Stimulated activated CD4-positive, alpha-beta T cell treated with anti-CD3 and anti-CD28 coated beads, Interleukin-1b, Interleukin-23, amount 100 ng/mL, for 4 hours (primary cell): ENCODE measurements around the gene TMUB1.
A peak's percentile ranks its signal among the peaks of the same experiment; 100 is the strongest.

ENCODE experiments used
- DNase-seq, 2 donors: peaks; one replicate each; pipeline ENCODE4 v3.0.0-alpha.2; 2020; ENCODE audit warnings: low read depth in 2 of 2

Gene TMUB1

DNA sequence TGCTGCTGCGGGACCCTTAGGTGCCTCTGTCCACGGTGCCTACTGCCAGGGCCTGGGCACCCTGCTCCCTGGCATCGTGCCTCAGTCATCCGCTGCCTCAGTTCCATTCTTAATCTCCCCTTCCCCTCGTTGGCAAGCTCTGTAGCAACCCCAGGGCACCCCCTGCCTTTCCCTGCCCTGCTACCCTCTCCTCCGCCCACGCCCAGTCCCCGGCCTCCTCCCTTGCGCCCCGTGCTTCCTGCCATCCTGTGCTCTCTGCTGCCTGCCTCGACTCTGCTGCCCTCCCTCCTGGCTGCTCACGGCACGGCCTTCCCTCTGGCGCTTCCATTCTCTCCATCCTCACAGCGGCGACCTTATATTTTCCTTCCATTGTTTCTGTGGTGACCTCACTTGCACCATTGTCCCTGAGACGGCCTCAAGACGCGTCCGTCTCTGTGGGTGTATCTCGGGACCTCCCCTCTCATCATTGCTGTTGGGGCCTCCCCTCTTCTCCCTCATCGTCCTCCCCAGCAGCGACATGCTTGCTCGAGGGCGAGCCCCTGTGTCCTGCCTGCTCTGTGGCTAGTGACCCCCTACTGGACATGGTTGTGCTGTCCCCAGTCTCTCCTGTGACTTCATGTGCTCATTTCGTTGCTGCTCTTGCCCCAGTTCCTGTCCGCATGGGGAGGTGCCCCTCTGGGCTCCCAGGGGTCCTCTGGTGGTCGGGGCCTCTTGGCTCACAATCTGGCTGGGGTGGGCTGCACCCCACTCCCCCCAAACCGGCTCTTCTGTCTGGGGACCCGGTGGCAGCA lies 38.3 kb upstream of the TMUB1 start:
- DNase-seq: no peak

DNA sequence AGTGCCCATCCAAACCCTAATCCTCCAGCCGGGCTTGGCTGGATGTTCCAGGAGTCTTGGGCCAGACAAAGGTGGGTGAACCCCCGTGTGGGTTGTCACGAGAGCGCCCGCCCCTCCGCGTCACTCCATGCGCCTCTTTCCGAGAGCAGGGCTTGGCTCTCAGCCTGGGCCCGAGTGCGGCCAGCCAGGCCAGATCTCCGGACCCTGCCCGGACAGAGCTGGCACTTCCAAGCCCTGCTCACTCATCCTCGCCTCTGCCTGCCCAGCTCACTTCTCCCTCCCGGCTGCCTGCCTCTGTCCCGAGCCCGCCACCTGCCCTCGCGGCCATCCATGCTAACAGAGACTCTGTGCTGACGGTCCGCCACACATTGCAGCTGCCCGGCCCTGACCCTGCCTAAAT lies 37.6 kb upstream of the TMUB1 start:
- no peak for DNase-seq

DNA sequence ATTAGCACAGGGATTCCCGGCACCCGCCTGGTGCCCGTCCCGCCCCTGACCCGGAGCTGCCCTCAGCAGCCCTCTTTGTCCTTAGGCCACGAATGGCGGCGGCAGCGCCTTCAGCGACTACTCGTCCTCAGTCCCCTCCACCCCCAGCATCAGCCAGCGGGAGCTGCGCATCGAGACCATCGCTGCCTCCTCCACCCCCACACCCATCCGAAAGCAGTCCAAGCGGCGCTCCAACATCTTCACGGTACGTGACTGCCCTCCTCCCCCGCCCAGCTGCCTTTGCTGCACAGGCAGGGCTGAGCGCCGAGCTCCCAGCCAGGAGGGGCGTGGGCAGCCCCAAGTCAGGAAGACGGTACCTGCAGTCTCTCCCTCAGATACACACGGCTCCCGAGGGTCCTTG lies 36.6 kb upstream of the TMUB1 start:
- DNase-seq: no peak

DNA sequence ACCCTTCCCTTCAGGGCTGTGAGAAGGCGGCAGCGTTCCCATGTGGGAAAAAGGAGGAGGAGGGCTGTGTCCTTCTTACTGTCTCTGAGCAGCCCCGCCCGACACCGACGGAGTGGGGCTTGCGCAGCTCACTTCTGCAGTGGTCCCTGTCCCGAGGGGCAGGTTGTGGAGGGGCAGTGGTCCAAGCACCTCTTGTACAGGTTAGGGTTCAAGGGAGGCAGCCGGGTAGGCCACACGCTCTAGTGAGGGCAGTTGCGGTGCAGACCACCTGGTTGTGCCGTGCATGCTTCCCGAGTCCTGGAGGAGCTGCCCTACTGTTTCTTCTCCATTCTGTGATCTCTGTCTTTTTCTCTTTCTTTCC lies 35.7 kb upstream of the TMUB1 start:
- DNase-seq: no peak

DNA sequence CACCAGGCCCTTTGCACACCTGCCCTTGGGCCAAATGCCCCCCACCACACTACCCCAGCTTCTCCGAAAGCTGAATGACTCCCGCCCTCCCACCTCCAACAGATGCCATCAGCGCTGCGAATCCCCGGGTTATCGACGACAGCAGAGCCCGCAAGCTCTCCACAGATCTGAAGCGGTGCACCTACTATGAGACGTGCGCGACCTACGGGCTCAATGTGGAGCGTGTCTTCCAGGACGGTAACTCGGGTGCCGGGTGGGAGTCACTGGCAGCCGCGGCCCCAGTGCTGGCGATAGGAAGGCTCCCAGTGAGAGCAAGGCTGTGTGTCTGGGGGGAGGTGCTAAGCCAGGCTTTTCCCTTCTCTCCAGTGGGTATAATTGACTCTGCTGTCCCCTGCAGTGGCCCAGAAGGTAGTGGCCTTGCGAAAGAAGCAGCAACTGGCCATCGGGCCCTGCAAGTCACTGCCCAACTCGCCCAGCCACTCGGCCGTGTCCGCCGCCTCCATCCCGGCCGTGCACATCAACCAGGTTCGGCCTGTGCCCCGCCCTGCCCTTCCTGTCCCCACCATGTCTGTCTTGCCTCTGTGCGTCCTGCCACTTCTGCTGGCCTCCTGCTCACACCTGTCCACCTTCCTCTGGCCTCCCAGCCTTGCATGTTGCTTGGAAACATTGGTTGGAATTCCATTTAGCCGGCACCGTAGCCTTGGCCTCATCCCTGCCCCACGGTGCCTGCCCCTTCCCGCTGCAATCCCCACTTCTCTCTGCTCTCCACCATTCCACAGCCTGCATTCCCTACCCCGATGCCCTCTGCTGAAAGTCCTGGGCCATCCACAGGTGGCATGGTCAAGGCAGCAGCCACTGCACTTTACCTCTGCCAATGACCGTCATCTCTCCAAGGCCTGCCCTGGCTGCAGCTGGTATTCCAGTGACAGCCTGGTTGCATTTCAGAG lies 35.1 kb upstream of the TMUB1 start:
- no peak for DNase-seq

DNA sequence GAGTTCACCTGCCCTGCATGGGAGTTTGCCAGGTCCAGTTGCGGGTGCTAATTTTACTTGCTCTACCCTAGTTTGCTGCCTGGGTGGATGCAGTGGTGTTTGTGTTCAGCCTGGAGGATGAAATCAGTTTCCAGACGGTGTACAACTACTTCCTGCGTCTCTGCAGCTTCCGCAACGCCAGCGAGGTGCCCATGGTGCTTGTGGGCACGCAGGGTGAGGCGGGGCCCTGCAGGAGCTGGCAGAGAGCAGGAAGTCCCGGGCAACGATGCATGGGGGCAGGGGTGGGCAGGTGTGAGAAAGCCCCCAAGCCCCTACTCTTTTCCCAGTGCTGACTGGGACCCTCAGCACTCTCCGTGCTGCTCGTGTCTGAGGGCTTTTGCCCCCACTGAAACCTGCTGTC lies 34.3 kb upstream of the TMUB1 start:
- DNase-seq: no peak

DNA sequence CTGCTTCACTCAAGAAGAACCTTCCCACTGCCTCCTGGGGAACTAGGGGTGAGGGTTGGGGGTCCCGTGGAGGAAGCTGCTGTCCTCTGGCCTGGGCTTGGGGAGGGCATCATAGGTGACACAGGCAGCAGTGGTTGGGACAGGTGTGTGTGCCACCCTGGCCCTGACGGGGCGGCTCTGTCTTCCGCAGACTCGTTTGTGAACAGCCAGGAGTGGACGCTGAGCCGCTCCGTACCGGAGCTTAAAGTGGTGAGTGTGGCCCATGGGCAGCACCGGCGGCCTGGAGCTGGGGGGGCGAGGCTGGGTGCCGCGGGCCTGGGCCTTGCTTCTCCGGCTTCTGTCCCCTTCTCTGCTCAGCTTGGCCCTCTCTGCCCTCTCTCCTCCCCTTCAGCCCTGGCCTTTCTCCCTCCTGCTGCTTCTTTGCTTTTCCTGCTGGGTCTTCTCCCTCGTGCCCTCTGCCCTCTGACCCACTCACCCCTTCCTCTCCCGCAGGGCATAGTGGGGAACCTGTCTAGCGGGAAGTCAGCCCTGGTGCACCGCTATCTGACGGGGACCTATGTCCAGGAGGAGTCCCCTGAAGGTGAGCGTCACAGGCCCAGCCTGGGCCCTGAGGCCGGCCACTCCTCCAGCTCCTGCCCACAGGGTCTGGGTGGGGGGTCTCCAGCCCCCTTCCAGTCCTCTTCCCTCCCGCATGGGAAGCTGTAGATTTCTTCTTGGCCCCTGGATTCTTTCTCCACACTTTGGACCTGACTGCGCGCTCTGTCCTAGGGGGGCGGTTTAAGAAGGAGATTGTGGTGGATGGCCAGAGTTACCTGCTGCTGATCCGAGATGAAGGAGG lies 33.5 kb upstream of the TMUB1 start:
- no peak for DNase-seq

DNA sequence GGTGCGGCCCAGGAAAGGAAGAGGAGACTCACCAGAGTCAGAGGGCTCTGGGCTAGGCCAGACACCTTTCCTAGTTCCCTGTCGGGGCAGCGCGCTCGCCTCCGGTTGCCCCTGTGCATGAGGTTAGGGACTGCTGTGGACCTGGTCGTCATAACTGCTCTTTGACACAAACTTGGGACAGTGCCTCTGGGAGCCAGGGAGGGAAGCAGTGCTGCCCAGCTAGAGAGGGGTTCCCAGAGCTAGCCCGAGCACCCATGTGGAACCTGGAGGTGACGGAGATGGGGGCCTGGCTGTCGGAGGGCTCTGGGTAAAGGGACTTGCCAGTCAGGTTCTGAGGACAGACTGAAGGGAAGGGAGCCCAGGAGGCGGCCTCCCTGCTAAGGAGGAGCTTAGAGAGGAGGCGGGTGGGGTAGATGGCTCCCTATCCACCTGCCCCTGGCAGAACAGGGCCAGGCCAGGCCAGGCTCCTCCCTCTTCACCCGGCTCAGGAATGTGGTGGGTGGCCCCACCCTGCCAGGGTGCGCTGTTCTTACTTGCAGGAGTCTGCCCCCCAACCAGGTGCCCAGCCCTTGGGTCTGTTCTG lies 32.6 kb upstream of the TMUB1 start:
- no peak for DNase-seq

DNA sequence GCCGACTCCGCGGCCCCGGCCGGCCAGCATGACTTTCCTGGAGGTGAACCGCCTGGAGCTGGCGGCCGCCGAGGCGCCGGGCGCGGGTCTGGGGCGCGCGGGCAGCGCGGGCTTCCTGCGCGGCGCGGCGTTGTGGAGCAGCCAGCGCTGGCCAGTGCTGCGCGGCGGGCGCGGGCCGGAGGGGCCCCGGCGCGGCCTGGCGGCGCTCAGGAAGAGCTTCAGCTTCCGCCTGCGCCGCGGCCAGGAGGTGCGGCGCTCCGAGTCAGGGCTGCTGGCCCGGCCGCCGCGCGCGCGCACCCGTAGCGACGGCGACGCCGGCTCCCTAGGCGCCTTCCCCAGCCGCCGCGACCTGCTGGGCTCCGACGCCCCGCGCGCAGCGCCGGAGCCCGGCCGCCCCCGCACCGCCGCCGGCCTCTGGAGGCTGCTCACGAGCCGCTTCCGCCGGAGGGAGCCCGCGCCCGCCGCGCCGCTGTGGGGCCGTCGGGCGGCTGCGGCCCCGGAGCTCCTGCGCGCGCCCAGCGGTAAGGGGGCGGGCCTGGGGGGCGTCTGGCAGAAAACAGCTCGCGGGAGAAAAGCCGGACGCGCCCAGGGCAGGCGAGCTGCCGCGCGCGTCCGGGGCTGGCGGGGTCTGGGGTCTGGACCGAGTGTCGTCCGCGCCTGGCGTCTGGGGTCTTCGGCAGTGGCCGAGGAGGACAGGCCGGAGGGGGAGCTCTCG lies 32.0 kb upstream of the TMUB1 start:
- DNase-seq: peak; percentile 21 to 47

DNA sequence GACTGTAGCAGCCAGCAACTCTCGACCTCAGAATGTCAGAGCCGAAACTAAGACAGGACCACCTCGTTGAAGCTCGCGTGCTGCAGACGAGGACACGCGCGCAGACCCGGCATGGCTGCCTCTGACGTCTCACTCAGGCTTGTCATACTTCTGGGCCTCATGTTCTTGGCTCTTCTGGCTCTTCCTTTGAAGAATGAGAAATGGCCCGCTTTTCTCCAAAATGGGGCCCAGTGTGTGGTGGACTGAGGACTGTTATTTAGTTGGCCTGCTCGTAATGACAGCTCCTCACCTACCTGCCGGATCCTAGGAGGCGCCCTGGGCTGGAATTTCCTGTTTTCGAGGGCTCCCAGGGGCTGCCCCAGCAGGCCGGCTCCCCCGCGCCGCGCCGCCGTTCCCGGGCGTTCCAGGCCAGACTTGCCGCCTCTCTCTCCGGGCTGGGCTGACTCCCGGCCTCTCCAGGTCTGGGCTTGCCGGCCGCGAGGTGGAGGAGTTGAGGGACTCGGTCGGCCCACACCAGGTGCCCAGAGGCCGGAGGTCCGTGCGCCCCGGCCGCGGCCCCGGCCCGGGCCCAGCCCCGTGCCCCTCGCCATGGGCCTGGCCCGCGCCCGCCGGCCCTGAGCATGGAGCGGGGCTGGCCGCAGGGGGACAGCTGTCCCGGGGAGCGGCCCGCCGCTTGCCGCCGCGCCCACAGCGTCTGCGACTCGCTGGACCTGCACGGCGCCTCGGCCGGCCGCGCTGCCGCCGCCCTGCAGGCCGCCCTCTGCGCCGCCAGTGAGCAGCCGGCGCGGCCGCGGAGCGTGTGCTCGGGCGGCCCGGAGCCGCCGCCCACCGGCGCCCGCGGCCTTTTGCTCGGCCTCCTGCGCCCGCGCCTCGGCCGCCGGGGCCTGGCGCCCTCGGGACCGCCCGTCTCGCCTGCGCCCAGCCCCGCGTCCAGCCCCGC lies 31.1 kb upstream of the TMUB1 start:
- no peak for DNase-seq

GRCh38 chr7:151113344-151114150 lies 30.3 kb upstream of the TMUB1 start:
- DNase-seq: no peak

GRCh38 chr7:151110941-151111645 lies 27.8 kb upstream of the TMUB1 start:
- peak; percentile 60 to 72 for DNase-seq

DNA sequence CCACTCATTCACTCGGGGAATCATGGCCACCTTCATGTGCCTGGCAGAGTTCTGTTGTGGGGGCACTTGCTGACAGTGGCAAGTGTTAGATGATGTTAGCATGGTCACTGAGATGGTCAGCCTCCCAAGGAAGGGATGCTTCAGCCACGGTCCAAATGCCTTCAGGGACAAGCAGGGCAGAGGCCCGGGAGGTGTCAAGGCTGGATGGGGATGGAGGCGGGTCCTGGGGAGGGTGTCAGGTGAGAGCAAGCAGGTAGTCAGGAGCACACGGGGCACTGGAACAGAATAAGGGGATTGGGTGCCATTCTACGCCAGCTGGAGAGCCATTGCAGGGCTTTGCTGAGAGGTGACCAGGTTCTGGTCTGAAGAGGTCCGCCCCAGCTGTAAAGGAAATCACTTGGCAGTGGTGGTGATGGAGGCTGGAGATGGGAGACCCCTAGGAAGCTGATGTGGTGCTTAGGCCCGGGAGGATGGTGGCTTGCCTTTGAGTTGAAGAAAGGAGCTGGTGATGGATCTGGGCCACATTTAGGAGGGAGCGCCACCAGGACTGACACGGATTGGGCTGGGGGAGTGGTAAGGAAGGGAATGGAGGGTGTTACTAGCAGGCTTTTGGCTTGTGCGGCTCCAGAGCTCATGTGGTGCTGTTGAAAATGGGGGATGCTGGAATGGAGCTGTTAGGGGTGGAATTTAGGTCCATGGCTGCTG lies 27.1 kb upstream of the TMUB1 start:
- DNase-seq: no peak

GRCh38 chr7:151109094-151110048 lies 26.1 kb upstream of the TMUB1 start:
- no peak for DNase-seq

GRCh38 chr7:151107882-151108281 lies 24.6 kb upstream of the TMUB1 start:
- no peak for DNase-seq

GRCh38 chr7:151104411-151105235 lies 21.3 kb upstream of the TMUB1 start:
- DNase-seq: no peak
